T follicular helper cell (primary cell): Measurements from ENCODE around the gene MSANTD1.

ENCODE experiments used
- DNase-seq: peaks from one replicate; pipeline ENCODE4 v3.0.0-alpha.2; 2020; ENCODE audit warnings: low read depth

The MSANTD1 gene

GRCh38 chr4:3215733-3216132, 33.2 kb upstream of the MSANTD1 start:
- no peak for DNase-seq

- DNase-seq: no peak
Observed at GRCh38 chr4:3217266-3217665, 31.7 kb upstream of the MSANTD1 start.

DNA sequence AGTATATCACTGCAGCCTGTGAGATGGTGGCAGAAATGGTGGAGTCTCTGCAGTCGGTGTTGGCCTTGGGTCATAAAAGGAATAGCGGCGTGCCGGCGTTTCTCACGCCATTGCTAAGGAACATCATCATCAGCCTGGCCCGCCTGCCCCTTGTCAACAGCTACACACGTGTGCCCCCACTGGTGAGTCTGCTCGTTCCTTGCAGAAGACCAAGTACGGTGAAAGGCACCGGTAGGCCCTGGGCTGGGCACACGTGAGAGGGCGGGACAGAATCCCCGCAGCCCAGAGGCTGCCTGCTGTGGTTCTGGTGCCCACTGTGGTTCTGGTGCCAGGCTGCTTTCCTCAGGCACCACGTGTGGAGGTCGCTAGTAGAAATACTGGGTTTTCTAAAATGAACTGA, 31.2 kb upstream of the MSANTD1 start:
- no peak for DNase-seq

DNA sequence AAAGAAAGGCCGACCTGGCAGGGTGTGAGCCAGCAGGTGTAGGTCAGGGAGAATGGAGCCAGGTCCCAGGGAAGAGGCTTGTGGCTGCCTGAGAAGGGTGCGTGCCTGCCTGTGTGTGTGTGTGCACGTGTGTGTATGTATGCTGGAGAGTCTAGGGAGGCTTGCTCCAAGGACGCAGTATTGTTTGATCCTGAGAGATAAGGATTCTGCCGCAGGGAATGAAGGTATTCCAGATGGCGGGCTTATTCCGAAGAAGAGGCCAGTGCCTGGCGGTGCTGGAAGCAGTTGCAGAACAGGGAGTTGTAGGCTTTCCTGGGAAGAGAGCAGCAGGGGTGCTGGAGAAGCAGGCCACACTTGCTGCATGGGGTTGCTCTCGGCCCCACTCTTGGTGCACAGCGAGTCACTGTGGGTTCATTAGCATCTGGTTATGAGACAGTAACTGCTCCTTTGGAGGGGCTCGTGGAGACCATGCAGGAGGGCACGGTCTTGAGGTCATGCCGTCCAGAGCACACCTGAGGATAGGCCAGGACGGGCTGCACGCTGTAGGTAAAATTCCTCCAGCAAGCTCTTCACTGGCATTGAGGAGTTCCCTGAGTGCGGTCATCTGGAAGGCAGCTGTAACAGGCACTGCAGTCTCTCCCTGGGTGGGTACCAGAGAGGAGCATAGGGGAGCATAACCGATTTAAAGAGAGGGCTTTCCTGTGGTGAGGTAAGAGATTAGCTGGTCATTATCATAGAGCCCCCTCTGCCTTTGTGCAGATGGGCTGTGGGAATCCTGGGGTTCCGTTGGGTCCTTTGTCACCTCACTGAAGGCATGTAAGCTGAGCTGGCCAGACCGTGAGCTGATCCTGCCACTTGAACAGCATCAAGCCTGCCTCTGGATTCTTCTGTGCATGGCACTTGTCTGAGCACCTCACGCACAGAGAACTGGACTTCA, 29.9 kb upstream of the MSANTD1 start:
- no peak for DNase-seq

DNA sequence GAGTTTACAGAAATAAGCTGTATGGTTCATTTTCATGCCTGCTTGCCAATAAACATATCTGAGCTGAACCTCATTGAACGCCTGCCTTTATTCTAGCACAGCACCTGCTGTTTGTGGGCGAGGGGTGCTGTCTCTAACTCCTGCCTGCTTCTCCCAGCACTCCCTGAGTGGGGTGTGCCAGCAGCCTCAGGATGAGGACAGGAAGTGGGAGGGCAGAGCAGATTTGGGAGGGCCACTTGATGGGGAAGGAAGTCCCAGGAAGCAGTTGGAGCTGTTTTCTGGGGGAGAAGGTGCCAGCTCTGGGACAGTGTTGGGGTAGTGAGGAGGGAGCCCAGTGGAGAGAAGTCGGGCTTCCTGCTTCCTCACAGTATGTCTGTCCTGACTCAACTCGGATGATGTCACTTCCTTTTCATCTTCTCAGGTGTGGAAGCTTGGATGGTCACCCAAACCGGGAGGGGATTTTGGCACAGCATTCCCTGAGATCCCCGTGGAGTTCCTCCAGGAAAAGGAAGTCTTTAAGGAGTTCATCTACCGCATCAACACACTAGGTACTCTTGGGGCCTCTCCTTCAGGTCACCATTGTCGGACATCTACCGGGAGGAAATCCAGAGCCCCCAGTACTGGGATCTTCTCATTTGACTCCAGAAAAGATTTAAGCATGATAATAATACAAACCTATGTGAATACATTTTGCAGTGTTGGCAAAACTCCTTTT, 29.0 kb upstream of the MSANTD1 start:
- DNase-seq: no peak

DNA sequence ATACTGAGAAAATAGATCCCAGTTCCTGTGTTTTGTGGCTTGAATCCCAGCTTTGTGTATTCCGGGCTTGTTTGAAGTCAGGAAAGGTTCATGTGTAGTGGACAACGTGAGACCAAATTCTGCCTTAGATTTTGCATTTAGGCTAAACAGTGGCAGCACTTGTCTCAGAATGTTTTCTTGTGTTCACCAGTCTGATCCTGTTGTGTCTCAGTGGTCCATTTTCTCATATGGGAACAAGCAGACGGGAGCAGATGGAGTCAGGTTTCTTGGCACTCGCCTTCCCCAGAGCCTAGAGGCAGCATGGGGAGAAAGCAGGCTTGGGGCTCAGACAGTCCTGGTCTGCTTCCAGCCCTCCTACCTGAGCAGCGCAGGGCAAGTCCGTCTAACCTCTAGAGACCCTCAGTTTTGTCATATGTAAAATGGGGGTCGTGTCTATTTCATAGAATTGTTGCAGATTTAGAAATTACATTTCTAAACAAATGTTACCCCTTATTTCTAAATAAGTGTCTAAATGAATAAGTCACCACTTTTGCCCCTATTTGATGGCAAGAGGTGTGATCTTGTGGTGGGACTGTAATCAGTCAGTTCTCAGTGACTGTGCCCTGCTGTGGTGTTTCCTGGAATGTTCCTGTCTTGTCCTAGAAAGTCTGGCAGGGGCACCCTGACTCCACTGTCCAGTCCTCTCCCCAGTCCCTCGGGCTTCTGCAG, 28.3 kb upstream of the MSANTD1 start:
- no peak for DNase-seq

GRCh38 chr4:3221184-3221494, 27.8 kb upstream of the MSANTD1 start:
- DNase-seq: no peak

DNA sequence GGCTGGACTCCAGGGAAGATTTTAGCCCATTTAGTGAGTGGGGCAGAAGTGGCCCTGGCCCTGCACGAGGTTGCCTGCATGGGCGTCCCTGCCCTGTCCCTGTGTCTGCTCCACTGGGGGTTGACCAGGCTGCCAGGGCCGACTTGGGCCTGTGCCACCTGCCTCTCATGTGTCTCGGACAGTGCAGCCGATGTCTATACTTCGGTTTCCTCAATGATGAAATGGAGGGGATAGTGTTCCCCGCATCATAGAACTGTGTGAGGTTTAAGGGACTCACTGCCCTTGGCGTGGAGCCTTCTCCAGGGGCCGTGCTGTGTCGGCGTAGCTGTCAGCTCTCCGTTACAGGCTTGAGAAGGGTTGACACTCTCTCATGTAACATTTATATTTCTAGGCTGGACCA, 27.0 kb upstream of the MSANTD1 start:
- DNase-seq: no peak

DNA sequence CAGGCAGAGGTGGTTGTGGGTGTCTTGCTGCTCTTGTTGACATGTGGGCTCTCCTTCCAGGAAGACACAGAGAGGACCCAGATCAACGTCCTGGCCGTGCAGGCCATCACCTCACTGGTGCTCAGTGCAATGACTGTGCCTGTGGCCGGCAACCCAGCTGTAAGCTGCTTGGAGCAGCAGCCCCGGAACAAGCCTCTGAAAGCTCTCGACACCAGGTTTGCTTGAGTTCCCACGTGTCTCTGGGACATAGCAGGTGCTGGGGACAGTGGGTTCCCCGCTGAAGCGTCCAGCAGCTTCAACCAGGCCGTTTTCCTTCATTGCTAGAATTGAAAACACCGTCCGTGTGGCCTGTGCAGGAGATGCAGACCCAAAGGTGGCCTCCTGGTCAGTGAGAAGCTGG, 25.6 kb upstream of the MSANTD1 start:
- no peak for DNase-seq

GRCh38 chr4:3223956-3224748, 24.8 kb upstream of the MSANTD1 start:
- no peak for DNase-seq

DNA sequence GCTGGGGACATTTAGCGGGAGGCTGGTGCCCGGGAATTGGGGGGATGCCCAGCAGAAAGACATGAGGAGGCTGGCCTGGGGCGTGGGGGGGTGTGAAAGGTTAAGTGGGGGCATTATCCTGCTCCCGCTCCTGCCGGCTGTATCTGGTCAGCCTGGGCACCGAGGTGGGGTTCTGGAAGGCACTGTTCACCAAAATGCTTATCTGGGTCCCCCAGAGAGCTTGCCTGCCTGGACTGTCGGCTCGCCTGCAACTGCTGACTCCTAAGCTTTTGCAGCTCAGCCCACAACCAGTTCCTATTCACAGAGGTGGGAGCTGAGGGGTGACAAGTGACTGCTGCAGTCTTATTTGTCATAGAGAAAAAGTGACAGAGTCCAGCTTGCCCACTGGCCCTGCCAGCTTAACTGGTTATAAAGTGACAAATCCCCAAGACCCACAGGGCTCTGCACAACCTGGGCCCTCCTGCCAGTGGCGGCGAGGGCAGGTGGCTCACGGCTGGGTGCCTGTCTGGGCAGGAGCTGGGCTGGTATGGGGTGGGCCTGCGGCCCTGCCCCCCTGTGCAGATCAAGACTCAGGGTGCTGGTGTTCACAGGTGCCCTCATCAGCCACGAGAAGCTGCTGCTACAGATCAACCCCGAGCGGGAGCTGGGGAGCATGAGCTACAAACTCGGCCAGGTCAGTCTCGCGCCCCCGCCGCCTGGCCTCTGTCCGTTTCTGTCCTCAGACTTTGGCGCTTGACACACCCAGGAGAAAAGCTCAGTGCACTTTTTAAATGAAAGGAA, 23.7 kb upstream of the MSANTD1 start:
- DNase-seq: no peak

GRCh38 chr4:3225936-3226335, 23.0 kb upstream of the MSANTD1 start:
- no peak for DNase-seq

DNA sequence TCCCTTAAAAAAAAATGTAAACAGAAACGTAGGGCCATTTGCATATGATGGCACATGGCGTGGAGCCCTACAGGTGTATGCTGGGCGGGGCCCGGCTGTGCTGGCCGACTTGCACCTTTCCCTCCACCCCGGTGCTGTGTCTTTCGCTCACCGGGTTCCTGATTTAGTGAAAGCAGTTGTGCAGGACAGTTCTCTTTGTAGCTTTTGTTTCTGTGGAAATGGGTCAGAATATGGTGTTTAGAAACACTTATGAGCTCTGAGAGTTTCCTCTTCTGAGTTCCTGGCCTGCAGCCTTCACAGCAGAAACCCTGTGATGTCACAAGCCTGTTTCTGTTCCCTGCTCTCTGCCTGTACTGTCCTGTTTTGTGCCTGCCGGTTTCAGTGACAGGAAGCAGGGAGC, 22.5 kb upstream of the MSANTD1 start:
- no peak for DNase-seq

- no peak for DNase-seq
Observed at GRCh38 chr4:3226944-3227343, 22.0 kb upstream of the MSANTD1 start.

DNA sequence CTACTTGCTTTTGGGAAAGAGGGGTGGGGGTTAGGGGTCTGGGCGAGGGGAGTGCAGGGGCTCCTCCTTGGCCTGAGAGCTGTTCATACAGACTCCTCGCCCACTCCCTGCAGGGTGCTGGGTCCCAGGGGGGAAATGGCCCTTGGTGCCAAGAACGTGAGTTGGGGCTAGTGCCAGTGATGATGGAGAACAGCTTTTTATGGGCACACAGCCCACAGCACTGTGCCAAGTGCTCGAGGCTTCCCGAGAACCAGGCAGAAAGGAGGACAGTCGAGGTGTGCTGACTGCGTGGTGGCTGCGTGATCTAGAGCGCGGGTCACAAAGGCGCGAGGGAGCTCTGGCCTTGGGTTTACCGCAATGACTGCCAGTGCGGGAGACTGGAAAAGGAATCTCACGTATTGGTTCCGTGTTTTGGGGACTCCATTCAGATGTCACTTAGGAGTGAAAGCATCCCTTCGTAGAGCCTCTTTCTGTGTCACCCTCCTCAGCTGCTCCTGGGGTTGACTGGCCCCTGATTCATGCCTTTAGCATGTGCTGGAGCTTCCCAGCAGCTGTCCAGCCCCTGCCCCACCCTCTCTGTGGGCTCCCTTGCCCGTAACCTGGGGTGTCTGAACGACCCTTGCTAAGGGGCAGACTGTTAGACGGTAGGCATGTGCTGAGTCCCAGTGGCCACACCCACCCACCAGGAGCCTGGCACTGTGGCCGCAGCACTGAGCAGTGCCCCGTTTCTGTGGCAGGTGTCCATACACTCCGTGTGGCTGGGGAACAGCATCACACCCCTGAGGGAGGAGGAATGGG, 20.9 kb upstream of the MSANTD1 start:
- no peak for DNase-seq

DNA sequence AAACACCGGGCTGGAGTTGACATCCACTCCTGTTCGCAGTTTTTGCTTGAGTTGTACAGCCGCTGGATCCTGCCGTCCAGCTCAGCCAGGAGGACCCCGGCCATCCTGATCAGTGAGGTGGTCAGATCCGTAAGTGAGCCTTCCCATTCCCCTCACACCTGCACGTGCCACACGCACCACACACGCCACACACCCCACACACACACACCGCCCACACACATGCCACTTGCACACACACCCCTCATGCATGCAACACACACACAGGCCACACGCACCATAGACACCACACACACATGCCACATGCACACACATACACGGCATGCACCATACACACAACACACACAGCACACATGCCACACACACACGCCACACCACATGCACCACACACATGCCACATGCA, 20.1 kb upstream of the MSANTD1 start:
- DNase-seq: no peak

- DNase-seq: no peak
Observed at GRCh38 chr4:3229328-3229727, 19.6 kb upstream of the MSANTD1 start.

GRCh38 chr4:3229964-3230363, 19.0 kb upstream of the MSANTD1 start:
- DNase-seq: no peak

- no peak for DNase-seq
Observed at GRCh38 chr4:3231471-3231870, 17.5 kb upstream of the MSANTD1 start.

GRCh38 chr4:3232001-3232400, 17.0 kb upstream of the MSANTD1 start:
- DNase-seq: no peak
